ENCODE results near the gene NCAPG2.

NCAPG2 gene

DNA sequence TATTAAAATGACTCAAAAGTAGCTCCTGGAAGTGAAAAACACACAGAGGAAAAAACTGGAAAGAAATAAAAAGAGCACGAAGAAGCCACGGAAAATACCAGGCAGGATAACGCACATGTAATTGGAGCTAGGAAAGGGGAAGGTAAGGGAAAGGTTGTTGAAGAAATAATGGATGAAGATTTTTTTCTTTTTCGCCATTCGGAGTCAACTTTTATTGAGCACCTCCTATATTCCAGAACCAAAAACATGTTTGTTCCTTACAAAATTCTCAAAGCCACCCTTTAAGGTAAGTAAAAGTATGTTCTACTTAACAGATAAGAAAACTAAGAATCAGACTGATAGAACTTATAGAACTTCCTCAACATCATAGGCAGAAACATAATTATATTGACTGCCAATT is 84.2 kb downstream of the NCAPG2 start:
- DNase-seq = no peak

DNA sequence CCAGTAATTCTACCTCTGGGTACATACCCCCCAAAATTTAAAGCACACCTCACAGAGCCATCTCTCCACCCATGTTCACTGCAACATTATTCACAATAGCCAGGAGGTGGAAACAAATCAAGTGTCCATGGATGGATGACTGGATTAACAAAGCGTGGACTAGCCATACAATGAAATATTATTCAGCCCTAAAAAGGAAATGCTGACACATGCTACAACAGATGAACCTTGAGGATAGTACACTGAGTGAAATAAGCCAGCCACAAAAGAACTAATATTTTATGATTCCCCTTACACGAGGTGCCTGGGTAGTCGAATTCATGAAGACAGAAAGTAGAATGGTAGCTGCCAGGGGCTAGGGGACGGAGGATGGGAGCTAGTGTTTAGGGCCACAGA is 85.9 kb downstream of the NCAPG2 start:
- no peak for DNase-seq

DNA sequence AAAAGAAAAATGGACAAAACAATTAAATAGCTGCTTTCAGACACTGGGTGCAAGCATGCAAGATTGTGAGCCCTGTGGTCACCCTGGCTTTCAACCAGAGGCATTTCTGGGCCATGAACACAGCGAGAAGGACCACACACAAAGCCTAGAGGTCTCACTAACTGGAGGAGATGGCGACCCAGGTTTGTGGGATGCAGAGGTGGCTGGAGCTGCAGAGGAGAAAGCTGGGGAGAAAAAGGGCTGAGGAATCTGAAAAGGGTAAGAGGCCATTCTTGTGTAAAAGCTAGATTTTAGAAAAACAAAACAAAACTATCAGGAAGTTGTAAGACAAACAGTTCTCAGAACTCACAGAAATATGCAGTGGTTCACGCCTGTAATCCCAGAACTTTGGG is 86.9 kb downstream of the NCAPG2 start:
- no peak for DNase-seq

DNA sequence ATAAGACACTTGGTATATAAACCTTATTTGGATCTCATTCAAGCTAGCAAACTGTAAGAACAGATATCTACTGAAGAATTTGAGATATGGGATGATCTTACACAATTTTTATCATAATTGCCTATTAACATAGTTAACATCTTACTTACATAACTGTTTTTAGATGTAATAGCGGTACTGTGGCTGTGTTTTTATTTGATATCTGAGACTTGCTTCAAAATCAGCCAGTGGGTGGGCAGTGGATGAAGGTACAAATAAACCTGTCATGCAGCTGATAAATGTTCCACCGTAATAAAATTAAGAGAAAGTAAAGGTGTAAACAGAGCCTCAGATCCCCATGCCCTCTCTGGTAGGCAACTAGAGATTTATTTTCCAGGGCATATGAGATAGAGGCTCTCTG is 88.6 kb downstream of the NCAPG2 start:
- DNase-seq = no peak

DNA sequence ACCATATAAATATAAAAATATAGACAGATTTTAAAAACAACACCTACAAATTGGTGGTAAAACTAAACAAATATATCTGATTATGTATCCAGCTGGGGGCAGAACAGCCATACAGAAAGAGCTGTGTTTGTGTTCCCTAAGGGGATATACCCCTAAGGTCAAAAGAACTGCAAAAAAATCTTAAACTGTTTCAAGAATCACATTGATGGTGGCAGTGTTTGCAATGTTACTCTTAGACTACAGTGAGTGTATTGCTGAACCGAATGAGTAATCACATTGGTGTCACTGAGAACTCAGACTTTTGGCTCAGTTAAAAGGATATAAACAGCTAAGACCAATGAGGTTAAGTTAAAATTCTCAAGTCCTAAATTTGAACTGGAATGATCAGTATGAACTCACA is 89.9 kb downstream of the NCAPG2 start:
- no peak for DNase-seq

DNA sequence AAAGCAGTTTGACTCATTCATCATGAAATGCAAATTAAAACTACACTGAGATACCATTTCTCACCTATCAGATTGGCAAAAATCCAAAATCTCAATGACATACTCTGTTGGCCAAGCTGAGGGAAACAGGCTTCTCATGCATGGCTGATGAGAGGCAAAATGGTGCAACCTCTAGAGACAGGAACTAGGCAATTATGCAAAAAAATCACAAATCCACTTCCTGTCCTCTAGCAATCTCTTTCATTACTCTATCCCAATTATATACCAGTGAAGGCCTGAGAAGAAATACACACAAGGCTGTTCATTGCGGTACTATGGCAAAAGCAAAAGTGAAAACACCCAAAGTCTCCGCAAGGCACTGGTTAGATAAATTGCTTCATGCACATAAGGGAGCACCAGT is 91.1 kb downstream of the NCAPG2 start:
- DNase-seq = no peak

DNA sequence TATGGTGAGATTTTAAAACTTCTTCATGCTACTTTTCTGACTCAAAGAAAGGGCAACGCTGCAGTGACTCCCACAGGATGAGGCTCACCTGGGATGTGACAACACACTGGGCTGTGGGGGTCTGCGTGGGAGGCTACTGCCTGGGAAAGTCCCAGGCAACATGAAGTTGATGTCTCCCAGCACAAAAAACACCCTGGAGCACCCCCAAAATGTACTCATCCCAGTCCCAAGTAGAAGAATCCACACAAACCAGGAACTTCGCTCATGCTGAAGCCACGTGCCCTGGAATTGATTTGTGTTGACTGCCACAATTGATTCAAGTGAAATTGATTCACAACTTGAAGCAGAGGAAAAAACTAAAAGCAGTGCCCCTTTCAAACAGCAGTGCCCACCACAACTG is 92.1 kb downstream of the NCAPG2 start:
- DNase-seq = no peak

DNA sequence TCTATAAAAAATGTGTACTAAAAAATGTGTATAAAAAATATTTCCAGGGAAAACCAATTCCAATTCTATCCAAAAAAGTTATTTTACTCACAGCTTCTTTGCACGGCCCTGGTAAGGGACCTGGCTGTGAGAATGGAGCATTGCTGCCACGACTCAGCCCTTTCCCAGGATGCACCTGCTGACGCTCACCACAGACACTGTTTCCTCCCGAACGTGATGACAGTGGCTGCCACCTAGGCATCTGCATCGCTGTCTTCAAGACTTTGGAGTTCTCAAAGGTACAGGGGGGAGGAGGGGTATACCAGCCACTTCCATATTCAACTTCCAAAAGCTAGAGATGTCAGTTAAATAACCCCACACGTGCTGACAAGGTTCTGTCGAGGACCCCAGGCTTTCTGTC is 93.1 kb downstream of the NCAPG2 start:
- DNase-seq = no peak

DNA sequence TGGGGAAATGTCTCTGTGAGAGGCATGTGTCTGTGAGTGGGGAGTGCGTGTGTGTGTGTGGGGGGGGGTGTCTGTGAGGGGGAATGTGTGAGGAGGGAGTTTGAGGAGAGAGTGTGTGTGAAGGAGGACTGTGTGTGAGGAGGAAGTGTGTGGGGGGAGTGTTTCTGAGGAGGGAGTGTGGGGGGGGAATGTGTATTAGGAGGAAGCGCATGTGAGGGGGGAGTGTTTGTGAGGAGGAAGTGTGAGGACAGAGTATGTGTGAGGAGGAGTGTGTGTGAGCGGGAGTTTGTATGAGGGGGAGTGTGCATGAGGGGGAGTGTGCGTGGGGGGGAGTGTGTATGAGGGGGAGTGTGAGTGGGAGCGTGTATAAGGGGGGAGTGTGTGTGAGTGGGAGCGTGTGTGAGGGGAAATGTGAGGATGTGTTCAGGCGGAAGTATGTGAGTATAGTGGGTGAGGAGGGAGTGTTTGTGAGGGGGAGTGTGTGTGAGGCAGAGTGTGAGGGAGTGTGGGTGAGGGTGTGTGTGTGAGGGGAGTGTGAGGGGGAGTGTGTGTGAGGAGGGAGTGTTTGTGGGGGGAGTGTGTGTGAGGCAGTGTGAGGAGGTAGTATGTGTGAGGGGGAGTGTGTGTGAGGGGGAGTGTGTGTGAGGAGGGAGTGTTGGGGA is 95.2 kb downstream of the NCAPG2 start:
- no peak for DNase-seq

DNA sequence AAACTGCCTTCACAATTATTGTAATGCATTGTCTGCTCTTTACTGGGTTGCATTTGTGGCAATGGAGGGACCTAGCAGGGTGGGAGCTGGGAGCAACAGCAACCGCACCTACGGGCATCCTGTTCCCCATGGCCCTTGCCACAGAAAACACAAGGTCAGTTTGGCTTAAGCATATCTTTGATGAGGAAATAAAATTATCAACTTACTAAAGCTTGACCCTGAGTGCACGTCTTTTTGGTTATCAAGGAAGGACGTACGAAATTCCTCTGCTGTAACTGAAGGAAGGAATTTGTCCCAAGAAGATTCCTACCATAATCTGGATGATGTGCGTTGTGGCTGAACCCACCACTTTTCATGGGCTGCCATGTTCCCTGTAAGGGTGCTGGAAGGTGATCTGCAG is 97.0 kb downstream of the NCAPG2 start:
- no peak for DNase-seq

DNA sequence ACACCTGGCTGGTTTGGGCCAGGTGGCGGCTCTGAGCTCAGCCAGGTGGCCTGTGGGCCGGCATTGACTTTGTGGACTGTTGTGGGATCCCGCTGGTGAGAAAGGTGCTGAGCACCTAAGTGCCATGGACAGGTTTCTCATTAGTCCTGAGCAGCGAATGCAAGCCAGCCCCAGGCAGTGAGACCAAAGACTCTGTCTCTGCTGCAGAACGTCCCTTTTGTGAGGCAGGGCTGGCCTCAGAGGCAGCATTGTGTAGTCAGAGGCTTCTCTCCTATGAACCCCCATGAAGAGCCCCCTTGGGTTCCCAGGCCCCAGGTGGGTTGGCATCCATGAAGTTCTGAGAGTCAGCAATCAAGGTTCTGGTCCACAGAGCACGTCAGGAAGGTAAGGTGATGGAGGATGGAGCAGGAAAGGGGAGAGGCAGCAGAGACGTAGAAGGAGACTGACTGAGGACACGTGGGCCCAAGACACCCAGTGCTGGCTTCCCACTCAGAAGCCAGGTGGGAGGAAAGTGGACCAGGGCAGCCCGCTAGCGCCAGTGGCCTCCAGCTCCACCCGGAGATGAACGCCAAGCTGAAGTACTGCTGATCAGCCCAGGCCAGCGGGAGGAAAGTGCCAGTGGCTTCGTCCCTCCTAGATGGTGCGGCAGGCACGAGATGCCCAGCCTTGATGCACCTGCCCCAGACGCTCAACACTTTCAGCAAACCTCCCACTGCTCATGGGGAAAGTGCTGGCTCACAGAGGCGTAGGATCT is 97.8 kb downstream of the NCAPG2 start:
- no peak for DNase-seq

DNA sequence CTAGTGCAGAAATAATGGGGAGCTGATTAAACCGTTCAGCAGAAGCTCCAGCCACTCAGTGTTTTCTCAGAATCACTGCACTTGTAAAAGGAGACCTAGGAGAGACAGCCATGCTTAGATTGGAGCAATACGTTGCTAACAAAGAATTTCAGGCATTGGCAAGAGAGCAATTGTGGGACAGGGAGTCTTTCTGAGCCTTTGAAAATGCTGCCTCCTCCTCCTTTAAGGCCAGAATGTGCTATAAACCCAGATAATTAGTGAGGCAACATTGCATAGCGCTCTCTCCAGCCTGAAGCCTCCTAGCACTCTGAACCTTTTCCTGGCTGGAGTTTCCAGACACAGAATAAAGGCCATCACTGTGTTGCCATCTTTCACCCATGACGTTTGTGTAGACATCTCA is 98.5 kb downstream of the NCAPG2 start:
- no peak for DNase-seq

DNA sequence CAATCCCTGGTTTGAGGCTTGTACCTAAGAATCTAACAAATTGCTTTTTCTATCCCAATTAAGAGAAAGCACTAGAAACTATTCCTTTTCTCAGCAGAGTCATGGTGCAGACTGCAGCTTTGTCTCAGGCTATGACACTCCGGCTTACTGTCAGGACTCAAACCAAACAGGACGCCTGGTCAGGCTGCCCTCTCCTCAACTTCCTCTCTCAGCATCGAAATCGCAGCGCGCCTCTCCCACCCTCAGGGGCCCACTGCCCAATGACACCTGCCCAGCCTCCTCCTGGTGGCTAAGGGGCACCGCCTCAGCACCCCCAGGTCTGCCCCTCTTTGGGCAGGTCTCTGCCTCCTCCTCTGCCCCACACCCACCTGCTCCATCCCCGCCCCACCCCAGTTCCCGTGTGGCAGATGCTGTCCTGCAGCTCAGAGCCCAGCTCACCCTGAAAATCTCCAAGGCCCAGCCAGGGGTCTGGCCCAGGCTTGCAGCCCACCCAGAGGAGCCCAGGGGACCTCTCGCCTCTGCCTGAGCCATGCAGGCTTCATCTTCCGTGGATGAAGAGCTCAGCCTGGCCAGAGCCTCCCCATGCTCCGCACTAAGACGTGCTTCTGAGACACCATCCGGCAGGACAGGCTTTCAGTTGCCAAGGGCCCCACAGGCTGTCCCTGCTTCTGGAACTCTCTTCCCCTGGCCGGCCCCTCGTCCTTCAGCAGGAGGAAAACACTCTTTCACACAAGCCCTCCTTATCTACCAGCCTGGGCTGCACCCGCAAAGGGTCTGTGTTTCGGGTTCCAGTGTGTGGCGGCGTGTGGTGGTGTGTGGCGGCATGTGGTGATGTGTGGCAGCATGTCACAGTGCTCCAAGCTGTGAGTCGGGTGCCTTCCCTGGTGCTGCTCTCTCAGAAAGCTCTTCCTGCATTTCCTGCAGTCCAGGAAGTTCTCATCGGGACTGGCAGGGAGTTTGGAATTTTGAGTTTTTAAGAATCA is 100.5 kb downstream of the NCAPG2 start:
- DNase-seq = no peak

DNA sequence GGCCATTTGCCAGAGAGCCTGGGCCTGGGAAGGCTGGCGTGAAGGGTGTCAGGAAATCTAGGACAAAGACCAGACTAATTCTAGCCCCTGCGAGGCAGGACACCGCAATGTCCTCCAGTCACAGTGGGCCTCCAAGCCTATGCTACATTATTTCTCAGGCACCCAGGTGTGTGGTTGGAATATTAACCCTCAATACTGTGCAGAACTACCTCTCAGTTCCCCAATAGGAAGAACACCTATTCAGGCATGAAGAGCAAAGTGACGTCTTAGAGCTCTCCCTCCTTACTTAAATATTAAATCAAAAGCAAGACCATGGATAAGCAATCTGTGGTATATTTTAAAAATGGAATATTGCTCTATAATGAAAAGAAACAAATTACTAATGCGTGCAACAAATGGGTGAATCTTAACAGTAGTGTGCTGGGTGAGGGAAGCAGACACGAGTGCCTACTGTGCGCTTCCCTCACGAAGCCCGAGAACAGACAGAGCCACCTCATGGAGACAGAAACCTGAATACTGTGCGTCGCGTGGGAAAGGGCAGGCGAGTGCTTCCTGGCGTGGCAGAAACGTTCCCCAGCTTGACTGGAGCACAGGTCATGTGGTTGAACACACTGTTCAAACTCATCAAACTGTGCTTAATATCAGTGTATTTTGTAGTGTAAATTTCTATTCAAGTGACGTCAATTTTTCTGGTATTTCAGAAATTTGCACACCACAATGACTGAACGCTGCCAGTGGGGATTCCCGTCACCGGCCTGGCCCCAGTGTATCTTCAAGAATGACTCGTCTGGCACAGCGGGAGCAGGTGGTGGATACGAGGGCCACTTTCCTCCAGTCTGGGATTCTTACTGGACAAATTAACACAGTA is 101.5 kb downstream of the NCAPG2 start:
- no peak for DNase-seq

DNA sequence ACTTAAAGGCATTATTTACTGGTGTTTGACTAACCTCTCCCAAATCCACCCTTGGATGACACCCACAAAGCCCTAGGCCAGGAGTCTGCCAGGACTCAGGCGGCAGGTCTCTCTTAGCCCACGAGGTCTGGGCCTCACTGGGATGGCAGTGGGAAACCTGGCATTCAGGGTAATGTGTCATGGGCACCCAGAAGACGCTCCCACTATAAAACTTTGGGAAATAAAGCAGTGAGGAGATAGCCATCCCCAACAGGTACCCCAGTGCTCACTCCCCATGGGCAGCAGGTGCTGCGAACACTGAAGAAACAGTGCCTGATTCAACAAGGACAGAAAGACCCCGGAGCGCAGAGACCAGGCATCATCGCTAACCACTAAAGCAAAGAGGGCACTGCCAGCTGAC is 102.6 kb downstream of the NCAPG2 start:
- DNase-seq = no peak

DNA sequence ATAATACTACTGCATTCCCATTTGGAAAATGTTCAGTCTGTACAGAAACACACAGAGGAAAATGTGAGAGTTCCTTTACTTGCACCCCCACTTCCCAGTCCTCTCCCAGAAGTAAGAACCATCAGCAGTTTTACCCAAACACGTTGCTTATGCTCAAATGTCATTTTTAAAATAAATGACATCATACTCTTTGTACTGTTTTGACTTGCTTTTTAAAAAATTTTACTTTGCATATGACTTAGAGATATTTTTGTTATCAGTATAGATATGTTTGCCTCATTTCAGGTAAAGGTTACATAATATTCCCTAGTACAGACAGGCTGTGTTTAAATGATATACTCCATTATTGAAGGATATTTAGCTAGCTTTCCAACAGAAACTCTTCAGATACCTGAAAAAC is 103.5 kb downstream of the NCAPG2 start:
- DNase-seq = no peak

DNA sequence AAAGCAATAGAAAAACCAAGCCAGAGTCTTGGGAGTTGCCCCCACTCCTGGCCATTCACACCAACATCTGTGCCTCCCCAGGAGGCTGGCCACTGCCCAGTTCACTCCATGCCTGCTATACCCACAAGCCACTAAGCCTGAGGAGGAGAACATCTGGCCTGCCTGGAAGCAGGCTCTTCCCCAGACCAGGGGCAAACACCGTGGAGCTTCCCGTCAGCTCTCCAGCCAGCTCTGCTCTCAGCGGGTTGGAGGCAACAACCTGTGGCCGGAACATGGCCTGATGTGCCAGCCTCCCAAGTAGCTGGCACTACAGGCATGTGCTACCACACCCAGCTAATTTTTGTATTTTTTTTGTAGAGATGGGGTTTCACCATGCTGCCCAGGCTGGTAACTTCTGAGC is 107.9 kb downstream of the NCAPG2 start:
- DNase-seq = no peak

DNA sequence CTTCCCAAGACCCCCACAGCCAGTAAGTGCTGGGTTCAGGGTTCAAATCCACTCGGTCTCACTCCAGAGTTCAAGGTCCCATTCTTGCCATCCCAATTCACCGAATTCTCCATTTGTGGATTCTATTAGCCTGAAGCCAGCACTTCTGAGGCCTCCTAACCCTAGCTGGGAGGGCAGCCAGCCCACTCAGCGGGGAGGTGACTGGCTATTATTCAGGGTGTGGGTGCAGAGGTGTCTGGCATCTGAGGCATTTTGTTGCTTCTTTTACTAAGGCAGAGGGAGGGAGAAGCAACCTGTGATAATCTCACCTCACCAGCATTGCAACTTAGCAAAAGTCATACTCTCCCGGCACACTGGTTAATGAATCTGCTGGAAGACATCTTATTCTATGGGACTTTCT is 108.3 kb downstream of the NCAPG2 start:
- DNase-seq = no peak

DNA sequence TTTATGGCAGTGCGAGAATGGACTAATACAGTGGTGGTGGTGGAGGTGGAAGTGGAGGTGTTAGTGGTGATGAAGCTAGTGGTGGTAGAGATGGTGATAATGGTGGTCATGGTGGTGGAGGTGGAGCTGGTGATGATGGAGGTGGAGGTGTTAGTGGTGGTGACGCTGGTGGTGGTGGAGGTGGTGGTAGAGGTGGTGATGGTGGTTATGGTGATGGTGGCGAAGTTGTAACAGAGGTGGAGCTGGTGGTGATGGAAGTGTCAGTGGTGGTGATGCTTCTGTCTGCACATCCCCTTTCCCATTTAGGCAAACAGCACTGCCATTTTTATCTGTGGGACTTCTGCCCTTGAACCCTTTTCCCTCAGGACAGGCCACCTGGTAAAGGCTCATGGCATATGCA is 109.5 kb downstream of the NCAPG2 start:
- DNase-seq = no peak

DNA sequence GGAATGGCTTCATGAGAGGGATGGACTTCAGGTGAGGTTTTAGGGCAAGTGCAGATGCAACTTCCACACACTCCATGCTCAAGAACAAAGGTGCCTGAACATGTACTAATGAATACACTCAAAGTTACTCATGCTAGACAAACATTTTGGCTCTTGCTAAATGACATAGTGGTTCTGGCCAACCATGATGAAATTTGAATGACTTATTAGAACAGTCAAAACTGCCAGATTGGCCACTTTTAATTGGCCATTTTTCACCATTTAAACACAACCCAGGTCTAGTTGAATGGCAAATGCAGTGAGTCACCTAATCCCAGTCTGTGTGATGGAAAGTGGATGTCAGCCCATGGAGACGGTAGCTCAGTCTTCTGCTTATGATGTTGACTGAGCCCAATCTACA is 112.1 kb downstream of the NCAPG2 start:
- DNase-seq = no peak

DNA sequence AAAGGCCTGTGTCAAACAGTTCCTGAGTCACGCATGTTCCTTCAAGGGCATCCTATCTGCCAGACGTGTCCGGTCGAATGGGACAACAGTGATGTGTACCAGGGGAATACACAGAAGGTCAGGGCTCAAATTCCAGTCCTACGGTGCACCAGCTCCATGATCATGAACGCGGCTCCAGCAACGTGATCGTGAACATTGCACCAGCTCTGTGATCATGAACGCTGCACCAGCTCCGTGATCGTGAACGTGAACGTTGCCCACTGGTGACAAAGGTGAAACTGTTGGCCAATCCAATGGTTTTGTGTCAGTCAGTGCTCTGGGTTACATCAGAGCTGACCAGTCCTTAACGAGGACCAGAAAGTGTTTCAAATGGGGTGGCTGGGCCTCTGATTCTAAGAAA is 112.7 kb downstream of the NCAPG2 start:
- DNase-seq = no peak

DNA sequence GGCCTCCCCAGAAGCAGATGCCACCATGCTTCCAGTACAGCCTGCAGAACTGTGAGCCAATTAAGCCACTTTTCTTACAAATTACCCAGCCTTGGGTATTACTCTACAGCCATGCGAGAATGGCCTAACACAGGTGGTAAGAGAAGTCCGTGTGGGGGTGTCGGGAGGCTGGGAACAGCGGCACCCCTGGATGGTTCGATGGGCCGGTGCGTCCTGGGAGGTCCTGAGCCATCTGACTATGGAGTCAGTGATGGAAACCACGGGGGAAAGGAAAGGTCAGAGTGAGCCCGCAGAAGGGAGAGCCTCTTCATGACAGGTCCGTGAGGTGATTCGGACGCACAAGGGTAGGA is 114.4 kb downstream of the NCAPG2 start:
- DNase-seq = no peak

DNA sequence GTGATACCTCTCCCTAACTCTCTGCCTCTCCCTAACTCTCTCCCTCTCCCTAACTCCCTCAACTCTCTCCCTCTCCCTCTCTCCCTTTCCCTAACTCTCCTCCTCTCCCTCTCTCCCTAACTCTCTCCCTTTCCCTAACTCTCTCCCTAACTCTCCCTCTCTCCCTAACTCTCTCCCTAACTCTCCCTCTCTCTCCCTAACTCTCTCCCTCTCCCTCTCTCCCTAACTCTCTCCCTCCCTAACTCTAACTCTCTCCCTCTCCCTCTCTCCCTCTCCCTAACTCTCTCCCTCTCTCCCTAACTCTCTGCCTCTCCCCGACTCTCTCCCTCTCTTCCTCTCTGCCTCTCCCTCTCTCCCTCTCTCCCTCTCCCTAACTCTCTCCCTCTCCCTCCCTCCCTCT is 115.0 kb downstream of the NCAPG2 start:
- DNase-seq = no peak
